HG03045 (cell line): ENCODE data around the gene TRIM43B.
"Not testable (repeated sequence)": the region's sequence is repeated elsewhere in the genome, so short reads cannot be mapped to it uniquely, and the experiment has no call there.

Source experiments
- ATAC-seq: cut with Tn5 transposase; IDR thresholded peaks from one replicate; pipeline ENCODE4 v1.9.1; 2021; ENCODE audit warnings: mild to moderate bottlenecking, moderate library complexity; ENCODE audit not compliant: unreplicated experiment

Gene TRIM43B

DNA sequence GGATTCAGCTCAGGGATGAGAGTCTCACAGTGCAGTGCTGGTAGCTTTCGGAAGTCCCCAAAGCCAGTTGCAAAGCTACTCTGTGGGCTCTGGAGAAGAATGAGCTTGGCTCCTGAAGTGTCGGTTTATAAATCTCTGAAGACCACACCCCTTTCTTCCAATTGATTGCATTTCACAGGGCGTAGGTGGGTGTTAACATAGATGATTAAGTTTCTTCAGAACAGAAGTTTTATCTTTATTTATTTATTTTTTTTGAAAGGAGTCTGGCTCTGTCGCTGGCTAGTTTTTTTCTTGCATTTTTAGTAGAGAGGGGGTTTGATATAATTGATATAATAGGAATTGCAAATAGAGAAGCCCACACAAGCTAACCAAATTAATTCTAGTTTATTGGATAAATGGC lies at the start of gene TRIM43B:
TSS of gene TRIM43B (minus strand) at position 101 of the 400 bp plus-strand sequence. CDS start 2,040 bp downstream, outside the sequence.
- not testable (repeated sequence) for ATAC-seq

DNA sequence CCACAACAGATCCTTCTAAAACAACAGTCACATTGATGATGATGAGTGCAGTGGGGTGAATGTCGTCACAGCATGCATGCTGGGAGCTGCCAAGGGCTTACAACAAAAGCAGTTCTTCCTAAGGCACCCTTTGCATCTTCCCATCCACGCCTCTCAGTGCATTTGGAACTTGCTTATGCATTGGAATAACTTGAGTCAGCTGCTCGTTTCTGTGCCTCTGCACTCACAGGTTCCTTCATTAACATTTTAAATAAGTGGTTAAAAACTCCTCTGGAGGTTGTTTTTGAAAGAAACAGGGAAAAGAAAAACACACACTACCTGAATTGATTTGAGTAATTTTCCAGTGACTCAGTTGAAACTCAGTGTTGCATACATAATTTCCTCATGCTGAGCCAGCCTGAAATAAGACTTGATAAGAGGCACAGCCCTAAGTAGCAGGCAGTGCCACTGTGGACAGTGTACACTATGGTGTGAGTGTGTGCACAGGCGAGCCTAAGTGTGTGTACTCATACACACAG lies 46.8 kb upstream of the TRIM43B start:
- peak; percentile 12 for ATAC-seq

DNA sequence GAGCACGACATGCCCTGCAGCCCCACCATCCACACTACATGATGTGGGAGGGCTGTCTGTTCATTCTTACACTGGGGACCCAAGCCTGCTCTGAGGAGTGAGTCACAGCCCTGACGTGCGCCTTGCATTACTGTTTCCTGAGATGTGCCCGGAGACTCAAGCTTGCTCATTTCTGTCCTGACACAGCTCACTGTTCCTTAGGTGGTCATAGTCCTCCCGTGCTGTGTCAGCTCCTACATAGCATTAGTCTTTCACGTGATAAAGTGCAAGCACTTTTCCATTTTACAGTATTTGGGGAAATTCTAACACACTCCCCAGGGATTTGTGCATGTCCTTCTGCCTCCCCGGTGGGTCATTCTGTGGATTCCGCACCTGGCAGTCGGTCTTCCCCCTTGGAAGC lies 46.2 kb upstream of the TRIM43B start:
- ATAC-seq, result peak; percentile 63

DNA sequence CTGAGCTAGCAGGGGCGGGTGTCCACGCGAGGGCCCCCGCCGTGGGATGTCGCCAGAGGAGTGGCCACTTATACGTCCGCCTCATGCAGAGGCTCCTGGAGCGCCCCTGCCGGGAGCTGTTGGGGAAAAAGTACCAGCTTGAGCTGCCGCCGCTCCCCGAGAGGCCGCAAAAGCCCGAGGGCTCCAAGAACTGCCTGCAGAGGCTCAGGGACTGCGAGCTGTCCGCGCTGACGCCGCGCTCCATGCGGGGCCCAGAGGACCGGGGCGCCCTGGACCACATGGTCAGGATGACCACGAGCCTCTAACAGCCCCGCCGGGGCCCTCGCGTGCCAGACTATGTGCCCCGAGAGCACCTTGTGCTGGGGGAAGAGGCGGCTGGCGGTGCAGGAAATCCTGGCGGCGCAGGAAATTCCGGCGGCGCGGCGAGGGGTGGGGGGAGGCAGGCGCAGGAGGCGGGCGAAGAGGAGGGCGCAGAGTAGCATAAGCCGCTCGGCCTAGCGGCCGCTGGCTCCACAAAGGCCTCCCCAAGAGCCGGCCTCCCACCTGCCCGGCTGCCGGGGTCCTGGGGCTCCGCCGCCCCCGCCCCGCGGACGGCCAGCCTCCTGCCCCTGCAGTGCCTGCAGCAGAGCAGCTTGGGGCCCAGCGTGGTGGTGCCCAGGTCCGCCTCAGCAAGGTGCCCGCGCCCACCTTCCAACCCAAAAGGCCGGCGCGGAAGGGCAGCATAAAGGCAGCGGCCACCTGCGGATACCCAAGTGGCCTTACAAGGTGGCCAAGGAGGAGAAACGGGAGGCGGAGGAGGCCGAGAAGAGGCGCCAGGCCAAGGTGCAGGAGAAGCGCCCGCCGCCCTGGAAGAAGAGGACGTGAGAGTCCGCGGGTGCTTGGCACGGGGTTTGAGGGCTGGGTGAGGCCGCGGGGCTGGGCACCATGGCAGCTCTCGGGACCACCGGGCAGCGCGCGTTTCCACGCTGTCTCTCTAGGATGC lies 42.1 kb upstream of the TRIM43B start:
- ATAC-seq, result peak; percentile 73

DNA sequence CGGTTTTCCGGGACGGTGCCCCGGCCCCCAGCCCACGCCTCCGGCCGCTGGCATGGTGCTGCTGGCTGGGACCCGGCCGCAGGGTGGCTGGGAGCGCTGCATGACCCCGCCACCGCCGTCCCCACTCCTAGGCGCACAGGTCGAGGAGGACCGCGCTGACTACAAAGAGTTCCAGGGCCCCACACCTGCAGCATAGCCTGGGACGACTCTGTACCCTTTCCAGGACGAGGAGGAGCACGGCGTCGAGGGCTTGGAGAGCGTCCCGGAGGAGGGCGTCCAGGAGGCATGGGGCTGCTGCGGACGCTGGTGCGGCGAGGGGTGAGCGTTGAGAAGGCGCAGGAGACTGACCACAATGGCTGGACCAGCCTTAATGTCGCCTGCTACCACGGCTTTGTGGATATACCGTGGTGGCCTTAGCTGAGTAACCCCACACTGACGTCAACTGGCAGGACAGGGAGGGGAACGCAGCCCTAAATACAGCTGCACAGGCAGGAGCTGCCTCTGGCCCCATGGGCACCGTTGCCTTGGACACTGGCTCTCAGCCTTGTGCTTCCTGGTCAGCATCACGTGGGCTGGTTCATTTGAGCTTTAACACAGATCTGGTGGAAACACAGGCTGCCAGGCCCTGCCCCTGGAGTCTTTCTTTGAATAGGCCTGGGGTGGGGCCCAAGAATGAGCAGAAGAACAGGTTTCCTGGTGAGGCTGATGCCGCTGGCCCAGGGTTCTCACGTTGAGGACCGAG lies 40.9 kb upstream of the TRIM43B start:
- ATAC-seq, result no peak

DNA sequence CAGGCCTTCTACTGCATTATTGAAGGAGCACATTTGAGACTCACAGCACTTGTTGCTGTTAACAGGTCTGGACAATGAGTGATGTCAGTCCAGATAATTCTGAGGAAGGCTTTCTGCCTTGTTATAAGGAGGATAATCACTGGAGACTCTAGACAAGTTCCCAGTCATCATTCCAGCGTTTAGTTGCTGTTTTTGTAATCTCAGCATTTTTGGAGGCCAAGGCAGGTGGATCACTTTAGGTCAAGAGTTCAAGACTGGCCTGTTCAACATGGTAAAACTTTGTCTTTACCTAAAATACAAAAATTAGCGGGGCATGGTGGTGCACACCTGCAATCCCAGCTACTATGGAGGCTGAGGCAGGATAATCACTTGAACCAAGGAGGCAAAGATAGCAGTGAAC lies 39.6 kb upstream of the TRIM43B start:
- ATAC-seq, result no peak

DNA sequence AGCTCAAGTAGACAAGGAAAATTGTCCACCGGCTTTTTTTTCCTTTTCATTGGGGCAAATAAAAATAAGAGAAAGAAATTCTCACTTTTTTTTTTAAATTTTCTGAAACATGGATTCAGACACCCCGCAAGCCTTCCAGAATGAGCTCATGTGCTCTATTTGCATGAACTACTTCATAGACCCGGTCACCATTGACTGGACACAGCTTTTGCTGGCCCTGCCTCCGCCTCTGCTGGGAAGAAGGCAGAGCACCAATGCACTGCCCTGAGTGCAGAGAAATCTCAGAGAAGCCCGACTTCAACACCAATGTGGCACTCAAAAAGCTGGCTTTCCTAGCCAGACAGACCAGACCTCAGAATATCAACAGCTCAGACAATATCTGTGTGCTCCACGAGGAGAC lies 30.2 kb upstream of the TRIM43B start:
- no peak for ATAC-seq

DNA sequence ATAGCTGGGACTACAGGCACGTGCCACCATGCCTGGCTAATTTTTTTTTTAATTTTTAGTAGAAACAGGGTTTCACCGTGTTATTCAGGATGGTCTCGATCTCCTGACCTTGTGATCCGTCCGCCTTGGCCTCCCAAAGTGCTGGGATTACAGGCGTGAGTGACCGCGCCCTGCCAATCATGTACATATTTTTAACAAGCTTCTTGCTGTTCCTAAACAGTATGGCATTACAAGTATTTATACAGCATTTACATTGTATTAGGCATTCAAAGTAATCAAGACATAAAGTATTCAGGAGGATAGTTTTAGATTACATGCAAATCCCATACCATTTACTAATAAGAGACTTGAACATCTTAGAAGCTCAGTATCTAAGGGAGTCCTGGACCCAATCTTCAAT lies 29.7 kb upstream of the TRIM43B start:
- ATAC-seq, result not testable (repeated sequence)

DNA sequence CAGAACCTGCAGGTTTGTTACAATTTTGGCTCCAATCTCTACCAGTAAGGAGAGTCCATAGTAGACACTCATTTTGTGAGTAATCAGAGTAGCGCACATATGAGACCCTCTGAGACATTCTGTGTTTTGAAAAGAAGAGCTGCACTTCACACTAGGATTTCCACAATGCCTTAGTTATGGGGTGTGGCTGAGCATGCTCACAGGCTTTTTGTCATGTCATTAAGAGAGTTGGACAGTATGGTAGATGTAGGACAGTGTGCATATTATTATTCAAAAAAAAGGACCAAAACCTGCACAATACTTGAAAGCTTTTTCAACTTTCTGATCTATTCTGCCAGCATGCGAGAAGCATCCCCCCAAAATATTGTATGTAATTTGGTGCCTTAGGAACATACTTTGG lies 24.9 kb upstream of the TRIM43B start:
- no peak for ATAC-seq

DNA sequence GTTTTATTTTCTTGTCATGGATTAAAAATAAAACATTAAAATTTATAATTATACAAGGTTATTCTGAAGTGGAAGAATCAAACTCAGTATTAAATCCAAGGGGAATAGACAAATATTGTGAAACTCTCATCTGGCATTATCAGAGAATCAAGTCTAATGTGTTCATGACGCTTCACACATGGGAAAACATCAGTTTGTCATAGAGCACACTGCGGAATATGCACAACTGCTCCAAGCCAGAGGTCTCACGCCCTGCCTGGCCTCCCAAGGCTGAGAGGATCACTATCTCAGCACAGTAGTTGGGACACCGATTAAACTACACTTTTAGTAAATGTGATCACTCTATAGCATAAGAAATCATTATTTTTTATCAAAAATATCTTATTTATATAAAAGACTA lies 20.7 kb upstream of the TRIM43B start:
- ATAC-seq, result no peak

DNA sequence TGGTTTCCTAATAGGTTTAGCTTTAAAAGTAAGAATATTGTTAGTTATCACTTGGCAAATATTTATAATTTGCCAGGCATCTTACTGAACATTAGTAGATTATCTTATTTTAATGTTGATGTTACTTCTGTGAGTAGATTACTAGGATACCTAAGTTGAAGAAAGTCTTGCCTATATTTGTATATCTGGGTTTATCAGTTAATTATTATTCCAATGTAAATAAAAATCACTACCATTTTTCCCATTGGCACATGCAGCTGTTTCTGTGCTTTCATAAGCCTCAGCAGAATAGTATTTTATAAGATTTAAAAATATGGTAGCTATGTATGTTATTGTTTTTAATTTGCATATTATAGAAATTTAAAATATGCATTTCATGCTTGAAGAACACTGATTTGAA lies 16.3 kb upstream of the TRIM43B start:
- ATAC-seq, result no peak

DNA sequence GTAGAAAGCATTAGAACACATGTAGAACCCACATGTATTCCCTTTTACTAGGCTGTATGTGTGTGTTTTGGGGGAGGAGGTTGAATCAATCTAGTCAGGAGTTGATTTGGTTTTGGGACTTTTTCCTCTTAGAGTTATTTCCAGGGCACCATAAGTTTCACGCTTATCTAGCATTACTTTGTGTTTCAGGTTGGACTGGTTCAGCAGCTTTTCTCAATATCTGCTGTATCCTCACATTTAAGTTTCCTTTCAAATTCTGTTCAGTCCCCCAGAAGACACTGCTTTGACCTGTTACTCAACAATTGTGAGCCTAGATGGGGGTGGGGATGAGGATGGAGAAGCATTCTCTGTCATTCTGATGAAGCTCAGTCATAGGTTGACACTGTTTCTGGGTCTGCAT lies 7.5 kb upstream of the TRIM43B start:
- ATAC-seq, result not testable (repeated sequence)

DNA sequence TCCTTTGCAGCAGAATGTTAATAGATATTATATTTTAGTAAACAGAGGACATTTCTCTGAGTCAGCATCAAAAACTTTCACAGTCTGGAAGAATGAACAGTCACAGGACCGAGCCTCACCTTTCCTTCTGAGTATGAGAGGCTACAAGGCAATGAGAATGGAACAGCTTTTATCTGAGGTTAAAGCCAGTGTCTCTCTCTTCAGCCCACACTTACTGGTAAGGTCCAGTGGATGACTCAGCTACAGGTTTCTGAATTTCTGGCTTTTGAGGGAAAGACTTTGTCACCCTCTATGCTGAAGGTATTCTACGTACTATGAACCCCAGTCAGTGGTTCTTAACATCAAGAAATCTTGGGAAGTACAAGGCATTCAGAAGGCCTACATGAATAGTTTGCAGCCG lies 9.5 kb downstream of the TRIM43B start:
- ATAC-seq, result not testable (repeated sequence)

DNA sequence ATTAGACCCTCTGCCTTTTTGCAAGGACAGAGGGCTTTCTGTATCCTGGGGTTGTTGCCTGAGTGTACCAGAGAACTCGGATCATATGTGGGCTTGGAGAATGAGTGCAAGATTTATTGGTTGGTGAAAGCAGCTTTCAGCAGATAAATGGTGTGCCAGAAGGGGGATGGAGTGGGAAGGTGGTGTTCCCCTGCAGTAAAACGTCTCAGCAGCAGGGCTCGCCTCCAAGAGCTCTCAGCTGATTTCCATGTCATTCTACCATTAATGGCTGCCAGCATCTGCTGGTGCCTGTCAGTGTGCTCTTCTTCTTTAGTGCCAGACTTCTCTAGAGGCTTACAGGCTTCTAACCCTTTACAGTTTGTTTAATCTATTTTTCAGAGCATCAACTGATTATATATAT lies 16.6 kb downstream of the TRIM43B start:
- ATAC-seq, result not testable (repeated sequence)

DNA sequence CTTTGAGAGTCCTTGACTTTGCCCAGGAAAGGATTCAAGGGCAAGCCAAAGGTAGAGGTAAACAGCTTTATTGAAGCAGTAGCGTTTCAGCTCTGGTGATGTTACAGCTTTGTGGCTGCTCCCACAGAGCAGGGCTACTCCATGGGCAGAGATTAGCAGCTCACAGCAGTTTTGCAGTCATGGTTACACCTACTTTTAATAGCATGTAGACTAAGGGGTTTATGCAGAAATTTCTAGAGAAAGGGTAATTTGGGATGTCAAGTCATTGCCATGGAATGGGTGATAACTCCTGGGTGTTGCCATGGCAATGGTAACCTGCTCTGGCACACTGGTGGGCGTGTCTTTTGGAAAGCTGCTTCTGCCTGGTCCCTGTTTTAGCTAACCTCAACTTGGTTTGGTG lies 18.0 kb downstream of the TRIM43B start:
- not testable (repeated sequence) for ATAC-seq

DNA sequence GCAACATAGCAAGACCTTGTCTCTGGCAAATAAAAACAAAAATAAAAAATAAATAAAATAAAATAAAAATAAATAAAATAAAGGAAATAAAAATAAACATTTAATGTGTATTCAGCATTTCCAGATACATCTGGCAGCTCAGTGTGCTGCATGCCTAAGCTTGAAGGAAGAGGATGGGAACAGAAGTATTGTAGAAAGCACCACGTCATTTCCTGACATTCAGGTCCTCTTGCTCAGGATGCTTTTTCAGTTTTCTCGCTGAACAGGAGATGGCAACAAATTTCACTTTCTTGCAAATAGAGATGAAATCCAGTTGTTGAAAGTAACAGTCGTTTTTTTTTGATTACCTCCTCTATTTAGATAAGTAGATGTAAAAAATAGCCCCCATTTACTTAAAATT lies 21.3 kb downstream of the TRIM43B start:
- not testable (repeated sequence) for ATAC-seq

DNA sequence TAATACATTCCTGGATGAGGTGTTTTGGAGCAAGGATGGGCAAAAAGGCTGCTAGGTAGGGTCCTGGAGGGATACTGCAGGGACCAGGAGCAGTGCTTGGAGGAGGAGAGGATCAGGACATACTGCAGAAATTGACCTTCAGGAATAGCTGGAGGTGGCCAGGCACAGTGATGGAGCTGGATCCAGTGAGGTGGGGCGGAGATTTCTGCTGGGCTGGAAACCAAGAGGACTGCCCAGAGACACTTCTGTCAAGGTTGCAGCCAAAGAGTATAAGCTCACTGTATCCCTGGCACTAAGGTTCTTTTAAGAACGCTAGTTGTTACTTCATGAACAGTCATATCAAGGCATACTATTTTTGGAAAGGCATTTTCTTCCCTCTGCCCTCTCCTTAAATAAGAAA lies 39.2 kb downstream of the TRIM43B start:
- ATAC-seq, result not testable (repeated sequence)

DNA sequence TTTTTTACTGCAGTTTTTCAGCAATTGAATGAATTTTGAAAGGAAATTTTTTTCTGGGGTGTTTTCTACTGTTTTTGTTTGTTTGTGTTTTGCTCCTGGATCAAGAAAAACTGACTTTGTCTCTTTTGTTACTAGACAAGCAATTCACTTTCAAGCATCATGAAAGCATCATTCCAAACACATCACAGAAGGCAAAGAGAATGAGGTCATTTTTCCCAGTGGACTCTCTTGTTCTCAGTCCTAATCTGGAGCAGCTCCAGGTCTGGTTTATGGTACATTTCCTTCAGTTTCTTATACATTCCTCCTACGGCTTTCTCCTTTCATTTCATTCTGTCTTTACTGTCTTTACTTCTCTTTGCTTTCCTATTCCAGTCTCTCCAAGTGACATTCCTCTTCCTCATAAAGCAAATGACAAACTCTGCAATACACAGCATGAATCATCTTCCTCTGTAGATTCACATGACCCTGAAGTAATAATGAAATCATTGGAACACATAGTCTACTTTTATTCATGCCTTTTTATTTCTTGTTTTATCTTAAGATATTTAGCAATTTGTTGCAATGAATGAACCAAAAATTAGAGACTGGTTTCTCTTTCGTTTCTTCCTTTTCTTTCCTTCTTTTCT lies 42.0 kb downstream of the TRIM43B start:
- not testable (repeated sequence) for ATAC-seq

DNA sequence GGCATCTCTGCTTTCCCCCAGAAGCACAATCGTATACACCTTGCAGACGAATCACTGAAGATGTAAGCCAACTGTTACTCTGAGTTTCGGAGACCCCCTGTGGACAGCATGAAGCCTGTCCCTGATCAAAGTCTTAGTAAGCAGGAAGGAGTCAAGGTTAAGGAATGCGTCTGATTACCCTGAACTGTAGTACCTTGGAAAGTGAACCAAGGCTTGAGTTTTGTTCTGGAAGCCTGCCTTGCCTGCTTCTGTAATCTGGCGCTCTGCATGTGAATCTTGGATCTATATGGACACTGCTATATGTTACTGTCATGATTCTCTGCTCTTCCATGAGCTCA lies 48.7 kb downstream of the TRIM43B start:
- not testable (repeated sequence) for ATAC-seq

DNA sequence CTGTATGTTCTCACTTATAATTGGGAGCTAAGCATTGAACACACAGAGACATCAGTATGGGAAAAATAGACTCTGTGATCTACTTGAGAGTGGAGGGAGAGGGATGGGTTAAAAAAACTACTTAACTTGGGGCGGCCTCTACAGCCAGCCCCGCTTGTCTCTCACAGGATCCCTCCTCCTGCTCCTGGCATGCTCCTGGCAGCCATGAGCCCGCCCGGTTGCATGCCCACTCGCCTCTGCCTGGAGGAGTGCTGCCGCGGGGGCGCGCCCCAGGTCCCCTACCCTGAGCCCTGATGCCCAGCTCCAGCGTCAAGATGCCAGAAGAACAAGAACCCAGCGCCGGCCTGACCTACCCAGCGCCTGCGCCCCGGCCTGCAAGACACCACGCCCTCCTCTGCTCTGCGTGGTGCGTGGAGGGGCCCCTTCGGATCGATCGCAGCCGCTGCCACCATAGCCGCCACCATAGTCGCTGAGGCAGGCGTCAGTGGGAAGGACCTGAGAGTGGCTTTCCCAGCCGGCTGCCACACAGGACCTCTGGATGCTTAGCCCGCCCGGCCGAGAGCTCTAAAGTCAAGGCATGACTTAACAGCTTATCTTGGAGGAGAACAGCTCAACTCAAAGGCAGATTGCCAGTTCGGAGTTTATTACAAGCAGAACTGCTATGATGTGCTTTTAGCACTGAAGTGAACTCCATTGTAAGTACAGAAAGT lies 49.2 kb downstream of the TRIM43B start:
- not testable (repeated sequence) for ATAC-seq
